GM18951 (cell line): ENCODE data around the gene DHRSX.
"Not testable (repeated sequence)": the region's sequence is repeated elsewhere in the genome, so short reads cannot be mapped to it uniquely, and the experiment has no call there.

Experiments used
- POLR2A ChIP-seq: IDR thresholded peaks from 4 replicates; pipeline ENCODE4 v1.6.1; 2011; ENCODE audit warnings: mild to moderate bottlenecking; ENCODE audit not compliant: insufficient read length, insufficient read depth; ENCODE audit errors: extremely low read depth
- in situ Hi-C: fragments of 300-500 bp; cut with MboI; formaldehyde crosslinking; loops from one replicate; pipeline ENCODE4 v1.12.0; 2022; ENCODE audit warnings: low sequenced_read_pairs, mixed read lengths, inconsistent platforms; ENCODE audit not compliant: unreplicated experiment

DHRSX gene

DNA sequence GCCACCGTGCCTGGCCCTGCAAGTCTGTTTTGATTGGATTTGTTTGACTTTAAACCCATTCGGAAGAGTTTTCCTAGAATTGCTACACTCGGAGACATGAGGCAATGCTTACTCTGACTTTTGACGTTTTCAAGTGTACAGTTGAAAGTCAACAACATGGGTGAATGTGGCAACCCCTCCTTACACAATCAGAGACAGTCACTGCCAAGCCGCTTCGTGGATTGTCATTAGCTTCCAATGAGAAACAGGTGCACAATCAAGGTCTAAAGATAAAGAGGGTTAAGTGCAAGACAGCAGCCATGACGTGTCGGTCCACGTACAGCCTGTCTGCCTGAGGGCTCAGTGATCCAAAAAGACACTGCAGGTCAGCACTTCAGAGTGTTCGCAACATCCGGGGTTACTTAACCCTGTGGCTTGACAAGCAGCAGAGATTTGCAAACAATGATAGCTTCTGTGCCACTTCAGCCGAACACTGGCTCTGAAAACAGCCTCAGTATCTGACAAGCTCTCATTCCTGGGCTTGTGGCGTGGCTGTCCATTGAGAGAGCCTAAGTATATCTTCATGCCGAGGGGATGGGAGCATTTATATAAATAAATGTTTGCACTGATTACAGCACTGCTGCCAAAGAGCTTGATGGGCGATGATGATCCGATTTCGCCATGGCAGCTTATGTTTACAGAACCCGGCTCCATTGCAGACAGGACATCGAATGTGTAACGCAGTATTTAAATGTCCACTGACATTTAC, 180.0 kb downstream of the DHRSX start:
- no peak for TF ChIP-seq POLR2A
- in situ Hi-C loops = no loop called here

- in situ Hi-C loops = no loop called here
- no peak for TF ChIP-seq POLR2A
These were observed 180.7 kb downstream of the DHRSX start for GRCh38 chrX:2320089-2320488.

DNA sequence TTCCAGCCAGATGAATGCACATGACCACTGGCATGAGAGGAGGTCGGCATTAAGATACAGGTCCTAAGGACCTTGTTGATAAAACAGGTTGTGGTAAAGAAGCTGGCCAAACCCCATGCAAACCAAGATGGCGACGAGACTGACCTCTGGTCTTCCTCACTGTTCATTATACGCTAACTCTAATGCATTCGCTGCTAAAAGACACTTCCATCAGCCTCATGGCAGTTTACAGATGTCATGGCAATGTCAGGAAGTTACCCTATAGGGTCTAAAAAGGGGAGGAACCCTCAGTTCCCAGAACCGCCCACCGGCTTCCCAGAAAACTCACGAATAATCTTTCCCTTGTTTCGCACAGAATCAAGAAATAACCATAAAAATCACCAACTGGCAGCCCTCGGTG, 182.4 kb downstream of the DHRSX start:
- in situ Hi-C loops = no loop called here
- no peak for TF ChIP-seq POLR2A

- TF ChIP-seq POLR2A = no peak
- in situ Hi-C loops = no loop called here
These were observed 183.2 kb downstream of the DHRSX start for GRCh38 chrX:2317527-2318055.

DNA sequence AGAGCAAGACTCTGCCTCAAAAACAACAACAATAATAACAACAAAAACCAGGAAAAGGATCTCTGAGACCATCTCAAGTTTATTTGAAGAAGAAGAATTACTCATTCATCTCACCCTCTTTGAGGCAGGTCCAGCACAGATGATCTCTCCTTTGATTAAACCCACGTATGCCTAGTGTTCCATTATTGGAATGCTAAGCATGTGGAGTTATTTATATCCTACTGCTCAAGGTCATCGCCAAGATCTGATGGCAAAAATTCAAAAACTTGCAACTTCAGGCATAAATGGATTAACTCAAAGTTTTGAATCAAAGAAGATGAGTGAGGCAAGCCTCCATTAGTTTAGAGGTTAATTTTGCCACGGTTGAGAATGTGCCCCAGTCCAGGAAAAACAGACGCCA, 184.2 kb downstream of the DHRSX start:
- in situ Hi-C loops = no loop called here
- TF ChIP-seq POLR2A = no peak

DNA sequence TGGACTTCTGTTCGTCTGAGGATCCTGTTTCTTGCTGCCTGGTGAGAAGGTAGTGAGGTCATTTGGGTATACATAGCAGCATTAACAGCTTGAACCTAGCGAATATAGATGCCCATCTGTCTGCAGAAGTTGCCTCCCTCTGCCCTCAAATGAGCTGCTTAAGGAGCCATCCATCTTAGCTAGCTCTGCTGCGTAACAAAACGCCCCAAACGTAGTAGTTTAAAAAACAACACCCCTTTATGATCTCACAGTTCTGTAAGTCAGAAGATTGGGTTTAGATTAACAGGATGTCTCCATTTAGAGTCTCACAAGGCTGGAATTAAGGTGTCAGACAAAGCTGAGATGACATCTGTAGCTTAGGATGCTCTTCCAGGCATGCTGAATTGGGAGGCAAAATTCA, 185.3 kb downstream of the DHRSX start:
- in situ Hi-C loops = no loop called here
- no peak for TF ChIP-seq POLR2A

DNA sequence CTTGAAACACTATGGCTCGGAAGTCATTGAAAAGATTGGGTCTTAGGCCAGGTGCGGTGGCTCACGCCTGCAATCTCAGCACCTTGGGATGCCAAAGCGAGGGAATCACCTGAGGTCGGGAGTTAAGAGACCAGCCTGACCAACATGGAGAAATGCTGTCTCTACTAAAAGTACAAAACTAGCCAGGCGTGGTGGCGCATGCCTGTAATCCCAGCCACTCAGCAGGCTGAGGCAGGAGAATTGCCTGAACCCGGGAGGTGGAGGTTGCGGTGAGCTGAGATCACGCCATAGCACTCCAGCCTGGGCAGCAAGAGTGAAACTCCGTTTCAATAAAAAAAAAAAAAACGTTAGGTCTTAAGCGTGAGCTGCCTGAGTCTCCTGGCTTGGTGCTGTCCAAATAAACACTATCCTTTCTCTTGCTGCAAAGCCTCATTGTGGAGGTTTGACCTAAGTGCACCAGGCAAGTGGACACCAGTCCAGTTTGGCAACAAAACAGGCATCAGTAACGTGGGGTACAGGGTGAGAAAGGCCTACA, 185.9 kb downstream of the DHRSX start:
- TF ChIP-seq POLR2A = no peak
- in situ Hi-C loops = no loop called here

- no peak for TF ChIP-seq POLR2A
- in situ Hi-C loops = no loop called here
These were observed 186.7 kb downstream of the DHRSX start for GRCh38 chrX:2313864-2314640.

DNA sequence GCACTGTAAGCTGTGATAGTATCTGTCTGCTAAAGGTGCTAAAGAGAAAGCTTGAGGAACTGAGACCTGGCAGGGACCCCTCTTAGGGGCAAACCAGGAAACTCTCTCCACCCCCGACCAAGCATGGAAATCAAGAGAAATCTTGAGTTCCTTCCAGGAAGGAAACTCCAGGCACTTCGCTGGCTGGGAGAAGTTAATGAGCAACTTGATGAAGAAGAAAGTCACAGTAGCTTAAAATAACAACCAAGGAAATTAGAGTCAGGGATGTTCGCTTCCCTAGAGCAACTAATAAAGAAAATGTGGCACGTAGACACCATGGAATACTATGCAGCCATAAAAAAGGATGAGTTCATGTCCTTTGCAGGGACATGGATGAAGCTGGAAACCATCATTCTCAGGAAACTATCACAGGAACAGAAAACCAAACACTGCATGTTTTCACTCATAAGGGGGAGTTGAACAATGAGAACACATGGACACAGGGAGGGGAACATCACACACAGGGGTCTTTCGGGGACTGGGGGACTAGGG, 188.7 kb downstream of the DHRSX start:
- in situ Hi-C loops = not testable (repeated sequence)

DNA sequence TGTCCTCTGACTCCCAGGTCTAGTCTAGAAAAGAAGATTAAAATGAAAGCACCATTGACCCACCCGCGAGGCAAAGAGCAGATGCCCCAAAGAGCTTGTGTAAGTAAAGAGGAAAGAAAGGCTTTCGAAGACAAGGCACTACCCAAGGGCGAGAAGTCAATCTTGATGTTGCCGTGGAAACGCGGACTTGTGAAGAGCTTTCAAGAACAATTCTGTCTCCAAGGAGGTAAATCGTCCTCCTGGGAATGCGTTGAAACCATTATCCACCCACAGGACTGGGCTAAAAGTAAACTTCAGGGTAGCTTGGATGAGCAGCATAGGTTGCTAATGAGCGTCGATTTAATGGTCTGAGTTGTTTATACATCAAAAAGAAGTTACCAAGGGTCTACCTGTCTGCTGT, 189.3 kb downstream of the DHRSX start:
- in situ Hi-C loops = no loop called here
- no peak for TF ChIP-seq POLR2A

DNA sequence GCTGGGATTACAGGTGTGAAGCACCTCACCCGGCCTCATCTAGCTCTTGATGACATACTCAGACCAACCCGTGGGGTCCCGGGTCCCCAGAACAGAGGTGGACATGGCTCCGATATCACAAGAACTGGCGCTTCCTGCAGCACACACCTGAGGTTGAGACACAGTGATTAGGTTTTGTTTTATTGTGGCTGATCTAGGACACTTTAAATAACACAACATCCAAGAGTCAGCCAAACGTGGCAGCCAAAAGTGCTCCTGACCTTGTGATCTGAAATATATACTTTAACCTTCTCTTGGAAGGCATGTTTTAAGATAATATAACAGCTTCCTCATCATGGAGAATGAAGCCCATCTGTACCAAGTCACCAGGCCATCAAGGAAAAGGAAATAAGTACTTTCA, 198.9 kb downstream of the DHRSX start:
- TF ChIP-seq POLR2A = no peak
- in situ Hi-C loops = no loop called here

DNA sequence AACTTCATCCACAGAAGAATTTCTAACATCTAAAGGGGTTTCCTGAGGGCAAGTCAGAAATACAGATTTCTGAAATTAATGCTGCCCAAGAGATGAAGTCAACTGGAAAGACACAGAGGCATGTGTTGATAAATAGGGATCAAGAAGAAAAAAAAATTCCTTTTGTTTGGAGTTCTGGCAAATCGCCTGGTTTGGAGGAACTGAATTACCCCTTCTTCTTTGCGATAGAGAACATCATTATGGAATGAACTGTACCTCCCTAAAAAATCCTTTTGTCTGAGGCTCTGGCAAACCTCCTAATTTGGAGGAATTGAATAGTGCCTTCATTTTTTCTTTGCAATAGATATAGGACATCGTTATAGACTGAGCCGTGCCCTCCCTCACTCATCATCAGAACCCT, 200.9 kb downstream of the DHRSX start:
- no peak for TF ChIP-seq POLR2A
- in situ Hi-C loops = no loop called here

- in situ Hi-C loops = no loop called here
- TF ChIP-seq POLR2A = no peak
These were observed 214.0 kb downstream of the DHRSX start for GRCh38 chrX:2286731-2287130.
